Panc1 (cell line): ENCODE measurements around the gene LCE3A. TPM values are rescaled to one million over a fixed set of nuclear protein-coding genes. Genes with fewer than 3 reads are reported as not detected.

Source experiments
- ATAC-seq: fragments of 200-7000 bp; cut with Tn5 transposase; 2 replicates; pipeline ENCODE4 v1.9.1; 2020; ENCODE audit warnings: mild to moderate bottlenecking, moderate library complexity
- BruUV-seq: library from RNA; stranded (reverse); fragments of 400-500 nt; replicated peaks from 2 replicates; lab custom pipeline; 2021; lab: Mats Ljungman, UMichigan
- CTCF ChIA-PET: fragments of 300-600 bp; sonication (Branson Sonifier 250); formaldehyde crosslinking; loops from one replicate; lab custom pipeline; 2022; ENCODE audit warnings: antibody characterized with exemption; lab: Charles Lee
- POLR2A ChIA-PET: fragments of 300-600 bp; sonication (Branson Sonifier 250); formaldehyde crosslinking; loops from one replicate; lab custom pipeline; 2022; ENCODE audit warnings: antibody characterized with exemption; lab: Charles Lee
- DNase-seq: peaks from one replicate; pipeline ENCODE4 v3.0.0-alpha.2; 2010; ENCODE audit warnings: low read depth, low spot score
- H3K27ac ChIP-seq: 2 replicates; pipeline ENCODE4 v1.5.1; 2011; ENCODE audit warnings: mild to moderate bottlenecking, low read length, inconsistent platforms
- H3K27me3 ChIP-seq: fragments of 200-500 bp; sonication (Bioruptor generic); 2 replicates; pipeline ENCODE4 v1.6.0; 2014; ENCODE audit warnings: low read length, inconsistent platforms; ENCODE audit not compliant: control insufficient read depth, insufficient read depth
- H3K36me3 ChIP-seq: fragments of 200-500 bp; sonication (Bioruptor generic); 2 replicates; pipeline ENCODE4 v1.5.1; 2014; ENCODE audit warnings: inconsistent platforms, mild to moderate bottlenecking, low read length, moderate library complexity; ENCODE audit not compliant: control insufficient read depth, insufficient read depth
- H3K4me1 ChIP-seq: 2 replicates; pipeline ENCODE4 v1.5.1; 2011; ENCODE audit warnings: inconsistent platforms, mild to moderate bottlenecking, low read length, moderate library complexity; ENCODE audit not compliant: control insufficient read depth, insufficient read depth
- H3K4me3 ChIP-seq, 2 experiments: 2 replicates each; pipeline ENCODE4 v1.5.1; 2011 to 2012; ENCODE audit warnings: low read depth in 2 of 2, low read length in 2 of 2, mild to moderate bottlenecking in 2 of 2, inconsistent platforms in 1 of 2, moderate library complexity in 1 of 2
- H3K9me3 ChIP-seq: fragments of 200-500 bp; sonication (Bioruptor generic); 2 replicates; pipeline ENCODE4 v1.5.1; 2014; ENCODE audit warnings: low read depth, mild to moderate bottlenecking, inconsistent platforms, low read length, moderate library complexity; ENCODE audit not compliant: control insufficient read depth, insufficient read depth
- POLR2AphosphoS5 ChIP-seq: IDR thresholded peaks from 2 replicates; pipeline ENCODE4 v1.6.1; 2012; ENCODE audit warnings: mild to moderate bottlenecking, low read depth, low read length, moderate library complexity
- SIN3A ChIP-seq: IDR thresholded peaks from 2 replicates; pipeline ENCODE4 v1.6.1; 2012; ENCODE audit warnings: low read depth, mild to moderate bottlenecking, low read length, moderate library complexity, borderline replicate concordance; ENCODE audit not compliant: insufficient read depth
- TCF7L2 ChIP-seq: IDR thresholded peaks from 2 replicates; pipeline ENCODE4 v1.6.1; 2011; ENCODE audit warnings: mild to moderate bottlenecking, low read depth, low read length, inconsistent platforms
- in situ Hi-C: cut with HindIII; loops from 2 replicates; pipeline ENCODE4 v1.10.0; 2016; ENCODE audit warnings: low sequenced_read_pairs, low pct_unique_long_range_greater_than_20kb
- intact Hi-C: fragments of 100-400 bp; cut with micrococcal nuclease; formaldehyde crosslinking; loops from one replicate; pipeline ENCODE4 v1.10.0; 2022; ENCODE audit not compliant: unreplicated experiment
- total RNA-seq: library from RNA; stranded (reverse); gene quantifications from one replicate; pipeline ENCODE4 v1.2.1, GENCODE V29; 2021; ENCODE audit not compliant: unreplicated experiment
- TF ChIP-seq, protein P1 (sequence below), 2 experiments: IDR thresholded peaks; 2 replicates each; pipeline ENCODE4 v1.6.1; 2011 to 2012; ENCODE audit warnings: low read depth in 2 of 2, control low read depth in 1 of 2, low read length in 1 of 2, mild to moderate bottlenecking in 1 of 2, moderate library complexity in 1 of 2; ENCODE audit not compliant: insufficient read depth in 1 of 2
- TF ChIP-seq, protein P2 (sequence below): fragments of 450-650 bp; IDR thresholded peaks from 2 replicates; pipeline ENCODE4 v1.5.1; 2017; ENCODE audit warnings: mild to moderate bottlenecking

Gene LCE3A
- total RNA-seq, 1 experiment from 2014 or later: not detected

DNA sequence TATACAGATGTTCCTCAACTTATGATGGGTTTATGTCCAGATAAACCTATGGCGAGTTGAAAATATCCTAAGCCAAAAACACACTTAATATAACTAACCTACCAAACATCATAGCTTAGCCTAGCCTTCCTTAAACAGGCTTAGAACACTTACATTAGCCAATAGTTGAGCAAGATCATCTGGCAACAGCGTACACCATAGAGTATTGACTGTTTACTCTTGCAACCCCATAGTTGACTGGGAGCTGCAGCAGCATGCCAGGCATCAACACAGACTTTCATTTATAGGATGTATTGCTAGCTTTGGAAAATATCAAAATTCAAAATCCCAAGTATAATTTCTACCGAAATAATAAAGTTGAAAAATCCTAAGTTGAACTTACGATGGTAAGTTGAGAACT is 34.8 kb upstream of the LCE3A start:
- POLR2A ChIA-PET: no interaction called here
- CTCF ChIA-PET: no interaction called here
- peaks cover 10% of the 10 kb centered on the region for H3K27me3 ChIP-seq
- H3K36me3 ChIP-seq: no peaks in the 10 kb centered on the region
- DNase-seq (no peak), ATAC-seq (no peak)
- intact Hi-C loops (loop anchor here (5.0 to 10.0 kb wide), 2 partner anchors 210 to 567 kb away; no protein-coding TSS in a partner anchor), in situ Hi-C loops (no loop called here)
- H3K4me3 ChIP-seq: no peak overlapping the region
- TF ChIP-seq SIN3A: no peak
- TF ChIP-seq, protein P1, sequence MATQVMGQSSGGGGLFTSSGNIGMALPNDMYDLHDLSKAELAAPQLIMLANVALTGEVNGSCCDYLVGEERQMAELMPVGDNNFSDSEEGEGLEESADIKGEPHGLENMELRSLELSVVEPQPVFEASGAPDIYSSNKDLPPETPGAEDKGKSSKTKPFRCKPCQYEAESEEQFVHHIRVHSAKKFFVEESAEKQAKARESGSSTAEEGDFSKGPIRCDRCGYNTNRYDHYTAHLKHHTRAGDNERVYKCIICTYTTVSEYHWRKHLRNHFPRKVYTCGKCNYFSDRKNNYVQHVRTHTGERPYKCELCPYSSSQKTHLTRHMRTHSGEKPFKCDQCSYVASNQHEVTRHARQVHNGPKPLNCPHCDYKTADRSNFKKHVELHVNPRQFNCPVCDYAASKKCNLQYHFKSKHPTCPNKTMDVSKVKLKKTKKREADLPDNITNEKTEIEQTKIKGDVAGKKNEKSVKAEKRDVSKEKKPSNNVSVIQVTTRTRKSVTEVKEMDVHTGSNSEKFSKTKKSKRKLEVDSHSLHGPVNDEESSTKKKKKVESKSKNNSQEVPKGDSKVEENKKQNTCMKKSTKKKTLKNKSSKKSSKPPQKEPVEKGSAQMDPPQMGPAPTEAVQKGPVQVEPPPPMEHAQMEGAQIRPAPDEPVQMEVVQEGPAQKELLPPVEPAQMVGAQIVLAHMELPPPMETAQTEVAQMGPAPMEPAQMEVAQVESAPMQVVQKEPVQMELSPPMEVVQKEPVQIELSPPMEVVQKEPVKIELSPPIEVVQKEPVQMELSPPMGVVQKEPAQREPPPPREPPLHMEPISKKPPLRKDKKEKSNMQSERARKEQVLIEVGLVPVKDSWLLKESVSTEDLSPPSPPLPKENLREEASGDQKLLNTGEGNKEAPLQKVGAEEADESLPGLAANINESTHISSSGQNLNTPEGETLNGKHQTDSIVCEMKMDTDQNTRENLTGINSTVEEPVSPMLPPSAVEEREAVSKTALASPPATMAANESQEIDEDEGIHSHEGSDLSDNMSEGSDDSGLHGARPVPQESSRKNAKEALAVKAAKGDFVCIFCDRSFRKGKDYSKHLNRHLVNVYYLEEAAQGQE (IDR thresholded peaks at IDR 0.05; ENCODE audit: insufficient read depth in 1 of 2, low read depth in 2 of 2, low read length in 1 of 2): no peak
- TF ChIP-seq TCF7L2: no peak
- TF ChIP-seq, protein P2, sequence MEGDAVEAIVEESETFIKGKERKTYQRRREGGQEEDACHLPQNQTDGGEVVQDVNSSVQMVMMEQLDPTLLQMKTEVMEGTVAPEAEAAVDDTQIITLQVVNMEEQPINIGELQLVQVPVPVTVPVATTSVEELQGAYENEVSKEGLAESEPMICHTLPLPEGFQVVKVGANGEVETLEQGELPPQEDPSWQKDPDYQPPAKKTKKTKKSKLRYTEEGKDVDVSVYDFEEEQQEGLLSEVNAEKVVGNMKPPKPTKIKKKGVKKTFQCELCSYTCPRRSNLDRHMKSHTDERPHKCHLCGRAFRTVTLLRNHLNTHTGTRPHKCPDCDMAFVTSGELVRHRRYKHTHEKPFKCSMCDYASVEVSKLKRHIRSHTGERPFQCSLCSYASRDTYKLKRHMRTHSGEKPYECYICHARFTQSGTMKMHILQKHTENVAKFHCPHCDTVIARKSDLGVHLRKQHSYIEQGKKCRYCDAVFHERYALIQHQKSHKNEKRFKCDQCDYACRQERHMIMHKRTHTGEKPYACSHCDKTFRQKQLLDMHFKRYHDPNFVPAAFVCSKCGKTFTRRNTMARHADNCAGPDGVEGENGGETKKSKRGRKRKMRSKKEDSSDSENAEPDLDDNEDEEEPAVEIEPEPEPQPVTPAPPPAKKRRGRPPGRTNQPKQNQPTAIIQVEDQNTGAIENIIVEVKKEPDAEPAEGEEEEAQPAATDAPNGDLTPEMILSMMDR: no peak
- no peak for TF ChIP-seq POLR2AphosphoS5
- BruUV-seq: no TSS peak
- H3K9me3 ChIP-seq: no peaks in the 10 kb centered on the region
- no peak overlapping the region for H3K27ac ChIP-seq
- no peaks in the 10 kb centered on the region for H3K4me1 ChIP-seq

DNA sequence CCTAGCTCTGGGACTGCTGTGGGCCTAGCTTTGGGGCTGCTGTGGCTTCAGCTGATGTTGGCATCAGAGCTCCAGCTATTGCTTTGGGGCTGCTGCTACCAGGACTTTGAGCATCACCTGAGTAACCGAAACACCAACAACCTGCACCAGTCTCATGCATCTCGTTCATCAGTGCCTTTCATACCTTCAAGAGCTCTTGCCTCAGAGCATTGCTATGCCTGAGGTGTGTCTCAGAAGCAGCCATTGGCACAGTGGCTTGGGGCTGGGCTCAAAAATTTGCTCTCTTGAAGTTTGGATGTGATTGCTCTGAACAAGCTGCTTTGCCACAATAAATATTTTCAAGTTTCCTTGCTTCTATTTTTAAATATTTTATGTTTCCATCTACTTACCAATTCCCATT is 33.6 kb upstream of the LCE3A start:
- intact Hi-C loops (loop anchor here (5.0 to 10.0 kb wide), 2 partner anchors 211 to 568 kb away; no protein-coding TSS in a partner anchor), in situ Hi-C loops (no loop called here)
- ChIA-PET CTCF (no interaction called here), POLR2A (no interaction called here)
- no peaks in the 10 kb centered on the region for H3K9me3 ChIP-seq
- H3K36me3 ChIP-seq: no peaks in the 10 kb centered on the region
- ATAC-seq (no peak), DNase-seq (no peak)
- H3K4me1 ChIP-seq: no peaks in the 10 kb centered on the region
- no peak overlapping the region for H3K4me3 ChIP-seq
- H3K27ac ChIP-seq: no peak overlapping the region
- BruUV-seq: no TSS peak
- TF ChIP-seq SIN3A (no peak), TCF7L2 (no peak), POLR2AphosphoS5 (no peak)
- TF ChIP-seq, protein P1 (IDR thresholded peaks at IDR 0.05; ENCODE audit: insufficient read depth in 1 of 2, low read depth in 2 of 2, low read length in 1 of 2): no peak
- TF ChIP-seq, protein P2: no peak
- peaks cover 9% of the 10 kb centered on the region for H3K27me3 ChIP-seq
